HepG2 (cell line): ENCODE measurements around the gene ARMC5. TPM values are rescaled to one million over a fixed set of nuclear protein-coding genes. Genes with fewer than 3 reads are reported as not detected.

Experiments
- ATM ChIP-seq: fragments of 450-650 bp; IDR thresholded peaks from 2 replicates; pipeline ENCODE4 v1.7.1; 2017; ENCODE audit warnings: mild to moderate bottlenecking, borderline replicate concordance
- CSRNP1 ChIP-seq: sonication (generic); formaldehyde crosslinking; IDR thresholded peaks from 2 replicates; pipeline ENCODE4 v1.8.1; 2023; ENCODE audit warnings: mild to moderate bottlenecking, missing genetic modification reagents
- E2F1 ChIP-seq: sonication (generic); formaldehyde crosslinking; IDR thresholded peaks from 2 replicates; pipeline ENCODE4 v1.5.0; 2020; ENCODE audit warnings: missing genetic modification reagents
- FOSL2 ChIP-seq: sonication (generic); formaldehyde crosslinking; IDR thresholded peaks from 2 replicates; pipeline ENCODE4 v1.4.0; 2020; ENCODE audit warnings: missing genetic modification reagents
- HNF4A ChIP-seq: sonication (generic); formaldehyde crosslinking; IDR thresholded peaks from 2 replicates; pipeline ENCODE4 v1.4.0; 2020; ENCODE audit warnings: missing genetic modification reagents
- MBNL3 ChIP-seq: fragments of 250-450 bp; sonication (Bioruptor Pico); conservative IDR thresholded peaks from 2 replicates; pipeline ENCODE4 v1.8.0; 2022; ENCODE audit warnings: mild to moderate bottlenecking, inconsistent platforms
- NBN ChIP-seq: fragments of 450-650 bp; conservative IDR thresholded peaks from 2 replicates; pipeline ENCODE4 v1.6.1; 2017
- NFYB ChIP-seq: sonication (generic); formaldehyde crosslinking; IDR thresholded peaks from 2 replicates; pipeline ENCODE4 v1.4.0; 2020; ENCODE audit warnings: missing genetic modification reagents
- NKX3-1 ChIP-seq: sonication (generic); formaldehyde crosslinking; IDR thresholded peaks from 2 replicates; pipeline ENCODE4 v1.5.0; 2020; ENCODE audit warnings: missing genetic modification reagents
- PREB ChIP-seq: sonication (generic); formaldehyde crosslinking; IDR thresholded peaks from 2 replicates; pipeline ENCODE4 v1.4.0; 2020; ENCODE audit warnings: missing genetic modification reagents
- RFXANK ChIP-seq: IDR thresholded peaks from 2 replicates; pipeline ENCODE4 v1.6.1; 2016
- TEF ChIP-seq: sonication (generic); formaldehyde crosslinking; IDR thresholded peaks from 2 replicates; pipeline ENCODE4 v1.5.0; 2020; ENCODE audit warnings: missing genetic modification reagents
- ZBTB4 ChIP-seq: sonication (generic); formaldehyde crosslinking; IDR thresholded peaks from 2 replicates; pipeline ENCODE4 v1.4.0; 2020; ENCODE audit warnings: missing genetic modification reagents, mild to moderate bottlenecking, borderline replicate concordance
- ZFP1 ChIP-seq: IDR thresholded peaks from 2 replicates; pipeline ENCODE4 v1.6.1; 2016
- ZFP91 ChIP-seq: sonication (generic); formaldehyde crosslinking; IDR thresholded peaks from 2 replicates; pipeline ENCODE4 v1.9.0; 2022; ENCODE audit warnings: missing genetic modification reagents, mild to moderate bottlenecking, borderline replicate concordance
- ZNF12 ChIP-seq: sonication (generic); formaldehyde crosslinking; IDR thresholded peaks from 2 replicates; pipeline ENCODE4 v1.5.0; 2020; ENCODE audit warnings: missing genetic modification reagents
- ZNF263 ChIP-seq: sonication (generic); formaldehyde crosslinking; IDR thresholded peaks from 2 replicates; pipeline ENCODE4 v1.4.0; 2020; ENCODE audit warnings: missing genetic modification reagents
- ZNF296 ChIP-seq: sonication (generic); formaldehyde crosslinking; conservative IDR thresholded peaks from 2 replicates; pipeline ENCODE4 v1.5.0; 2020; ENCODE audit warnings: mild to moderate bottlenecking, missing genetic modification reagents
- ZSCAN25 ChIP-seq: sonication (generic); formaldehyde crosslinking; IDR thresholded peaks from 2 replicates; pipeline ENCODE4 v1.8.0; 2022; ENCODE audit warnings: mild to moderate bottlenecking, missing genetic modification reagents
- polyA plus RNA-seq, 8 experiments: library from polyadenylated mRNA; depleted of rRNA in 3 of 8; stranded (reverse) in 7 of 8; unstranded in 1 of 8; fragments of >200 nt; fragmentation: Illumina TruSeq in 4 of 8; extraction: Trizol in 4 of 8; gene quantifications; 2 replicates each; pipeline versions ENCODE4 v1.2.1 to v1.2.3, GENCODE V29; 2011 to 2016; ENCODE audit warnings: low read depth in 4 of 8, missing spikeins in 1 of 8, mixed read lengths in 1 of 8; ENCODE audit not compliant: insufficient read depth in 1 of 8
- total RNA-seq, 5 experiments: library from RNA; depleted of rRNA; stranded (reverse); fragments of >200 nt; fragmentation: Illumina TruSeq; extraction: Trizol; gene quantifications; 2 replicates each; pipeline ENCODE4 v1.2.3, GENCODE V29; 2016; ENCODE audit warnings: low read depth in 1 of 5

ARMC5 gene
- total and polyA plus RNA-seq, 2 of the 13 experiments (the other 11 are each of a cell fraction or from before 2014, with no cell fraction given), result 10.8 to 22.3 TPM

GRCh38 chr16:31477220-31478216 lies 18.2 kb downstream of the ARMC5 start (continued):
- no peak for TF ChIP-seq MBNL3 (CRISPR knock-in tag)
- TF ChIP-seq ZFP91 (CRISPR knock-in tag), result peak; percentile 91
- no peak for TF ChIP-seq NBN
- TF ChIP-seq ZFP1, result peak; percentile 25; the same call in 1 of the 2 replicates
- no peak; the same call in 1 of the 2 replicates for TF ChIP-seq FOSL2 (CRISPR knock-in tag)
- TF ChIP-seq HNF4A (CRISPR knock-in tag), result peak; percentile 81
- TF ChIP-seq TEF (CRISPR knock-in tag), result peak; percentile 30; the same call in 1 of the 2 replicates
- peak; percentile 4; the same call in 1 of the 2 replicates for TF ChIP-seq CSRNP1 (CRISPR knock-in tag)
- TF ChIP-seq NFYB (CRISPR knock-in tag), result peak; percentile 50; the same call in 1 of the 2 replicates
- peak; percentile 79; the same call in 1 of the 2 replicates for TF ChIP-seq ZNF296 (CRISPR knock-in tag)
- no peak for TF ChIP-seq ZNF12 (CRISPR knock-in tag)
- TF ChIP-seq E2F1 (CRISPR knock-in tag), result peak; percentile 49; the same call in 1 of the 2 replicates
- no peak for TF ChIP-seq NKX3-1 (CRISPR knock-in tag)
- no peak; the same call in 1 of the 2 replicates for TF ChIP-seq ZNF263
- peak; percentile 58 for TF ChIP-seq ZSCAN25 (CRISPR knock-in tag)
- no peak for TF ChIP-seq ATM
- TF ChIP-seq RFXANK, result no peak
- TF ChIP-seq PREB (CRISPR knock-in tag), result no peak
- TF ChIP-seq ZBTB4 (CRISPR knock-in tag), result peak; percentile 90
